CD4-positive, alpha-beta T cell treated with Interferon gamma for 1 hour (primary cell): Measurements from ENCODE around the gene XPO6.

Experiments
- DNase-seq: peaks from one replicate; pipeline ENCODE4 v3.0.0-alpha.2; 2020

Gene XPO6

DNA sequence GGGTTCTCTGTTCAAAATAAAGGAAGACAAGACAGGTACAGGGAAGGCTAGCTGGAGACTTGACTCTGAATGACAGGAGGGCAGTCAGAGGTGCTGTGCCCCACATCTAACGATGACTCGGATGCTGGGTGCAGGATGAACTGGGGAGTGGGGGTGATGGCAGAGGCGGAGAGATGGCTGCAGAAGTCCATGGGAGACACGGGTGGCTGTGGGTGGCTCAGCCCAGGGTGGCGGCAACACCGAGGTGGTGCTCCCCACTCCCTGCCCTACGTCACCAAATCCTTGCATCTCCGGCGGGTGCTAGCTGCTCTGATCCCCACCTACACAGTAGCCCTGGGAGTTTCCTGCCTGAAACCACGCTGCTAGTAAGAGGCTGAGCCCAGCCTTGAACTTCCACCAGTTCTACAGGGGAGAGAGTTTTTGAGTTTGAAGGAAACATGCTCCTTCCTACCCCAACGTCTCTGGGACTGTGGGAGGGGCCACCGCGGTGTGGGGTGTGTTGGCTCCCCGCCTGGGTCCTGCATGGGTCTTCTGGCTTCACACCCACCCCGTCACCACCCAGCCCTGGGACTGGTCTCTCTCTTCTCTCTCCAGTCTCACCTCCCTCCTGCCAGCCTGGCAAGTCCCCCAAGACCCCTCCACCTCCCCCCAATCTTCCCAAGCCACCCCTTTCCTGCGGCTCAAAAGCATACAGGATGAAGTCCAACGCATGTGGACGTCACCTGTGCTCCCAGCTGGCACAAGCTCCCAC, 152.8 kb downstream of the XPO6 start:
- no peak for DNase-seq

DNA sequence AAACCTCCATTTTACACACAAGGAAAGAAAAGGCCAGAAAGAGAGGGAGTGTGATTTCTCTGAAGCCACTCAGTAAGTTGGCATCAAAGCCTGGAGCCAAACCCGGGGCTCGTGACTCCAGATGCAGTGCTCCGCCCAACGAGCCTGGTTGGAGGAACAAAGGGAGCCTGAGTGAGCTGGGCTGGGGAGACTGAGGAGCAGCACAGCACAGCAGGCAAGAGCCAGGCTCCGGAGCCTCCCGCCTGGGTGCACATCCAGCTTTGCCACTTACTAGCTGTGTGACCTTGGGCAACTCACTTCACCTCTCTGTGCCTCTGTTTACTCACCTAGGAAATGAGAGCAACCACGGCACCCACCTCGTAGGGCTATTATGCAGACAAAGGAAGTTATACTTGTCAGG, 153.8 kb downstream of the XPO6 start:
- DNase-seq, result no peak

DNA sequence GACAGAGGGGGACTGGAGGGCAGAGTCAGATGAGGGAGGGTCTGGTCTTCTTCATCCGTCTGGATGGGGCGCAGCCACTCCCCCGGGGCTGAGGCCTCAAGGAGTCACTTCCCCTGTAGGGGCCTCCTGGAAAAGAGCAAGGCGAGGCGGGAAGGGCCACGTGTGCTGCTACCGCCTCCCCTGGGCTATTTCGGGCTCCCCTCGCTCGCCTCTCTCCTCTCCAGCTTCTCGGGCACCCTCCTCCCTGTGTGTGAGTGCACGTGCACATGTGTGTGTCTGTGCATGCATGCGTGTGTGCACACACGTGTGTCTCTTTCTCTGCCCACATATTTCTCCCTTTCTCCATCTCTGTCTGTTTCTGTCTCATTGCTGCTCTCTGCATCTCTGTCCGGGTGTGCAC, 158.3 kb downstream of the XPO6 start:
- no peak for DNase-seq

DNA sequence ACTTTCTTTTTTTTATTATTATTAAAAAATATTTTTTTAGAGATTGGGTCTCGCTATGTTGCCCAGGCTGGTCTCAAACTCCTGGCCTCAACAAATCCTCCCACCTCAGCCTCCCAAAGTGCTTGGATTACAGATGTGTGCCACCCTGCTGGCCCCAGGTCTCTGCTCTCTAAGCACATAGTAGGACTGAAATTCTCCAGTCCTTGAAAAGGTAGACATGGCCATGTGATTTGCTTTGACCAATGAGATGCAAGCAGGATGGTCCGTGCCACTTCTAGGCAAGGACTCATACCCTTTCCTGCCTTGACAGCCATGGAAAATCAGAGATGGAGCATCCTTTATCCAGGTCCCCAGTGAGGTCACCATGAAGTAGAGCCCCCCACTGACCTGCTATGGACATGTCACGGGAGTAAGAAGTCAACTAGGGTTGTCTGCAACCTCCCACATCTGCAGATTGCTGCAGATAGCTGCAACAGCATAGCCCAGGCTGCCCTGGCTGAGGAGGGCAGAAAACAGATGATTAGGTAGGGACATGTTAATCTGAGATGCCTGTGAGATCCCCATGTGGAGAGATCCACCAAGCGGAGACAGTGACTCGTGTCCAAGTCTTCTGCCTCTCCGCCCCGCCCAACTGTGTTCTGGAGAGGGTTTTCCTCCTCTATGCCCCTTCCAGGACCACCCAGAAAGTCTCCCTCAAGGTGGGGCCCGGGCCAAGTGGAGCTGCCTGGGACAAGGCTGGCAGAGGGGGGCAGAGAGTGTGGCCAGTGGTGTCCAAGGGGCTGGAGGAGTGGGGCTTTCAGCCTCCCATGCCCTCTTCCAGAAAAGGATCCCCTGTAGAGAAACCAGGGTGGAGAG, 159.3 kb downstream of the XPO6 start:
- no peak for DNase-seq

DNA sequence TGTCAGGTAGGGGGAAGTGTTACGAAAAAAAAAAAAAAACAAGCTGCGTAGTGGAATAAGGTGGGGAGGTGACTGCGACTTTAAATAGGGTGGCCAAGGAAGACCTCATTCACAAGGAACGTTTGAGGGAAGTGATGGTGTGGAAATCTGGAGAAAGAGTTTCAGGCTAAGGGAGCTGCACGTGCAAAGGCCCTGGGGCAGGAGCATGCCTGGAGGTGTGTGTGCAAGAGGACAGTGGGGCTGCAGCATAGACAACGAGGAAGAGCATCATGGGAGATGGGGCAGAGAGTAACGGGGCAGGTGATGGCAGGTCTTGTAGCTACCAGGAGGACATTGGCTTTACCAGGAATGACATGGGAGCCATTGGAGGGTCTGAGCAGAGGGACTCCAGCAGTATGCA, 160.3 kb downstream of the XPO6 start:
- no peak for DNase-seq
